ENCODE measurements around the gene IL21R.
"Not testable (repeated sequence)": the region's sequence is repeated elsewhere in the genome, so short reads cannot be mapped to it uniquely, and the experiment has no call there.

The IL21R gene

GRCh38 chr16:27402569-27402963, 592 bp downstream of the IL21R start:
- no peak for DNase-seq (ENCODE audit: low read depth)

- no peak for DNase-seq (ENCODE audit: low read depth)
These were observed 1.1 kb downstream of the IL21R start for GRCh38 chr16:27402964-27403600.

GRCh38 chr16:27403601-27403992, 1.6 kb downstream of the IL21R start:
- no peak for DNase-seq (ENCODE audit: low read depth)

GRCh38 chr16:27404163-27404823, 2.3 kb downstream of the IL21R start:
- no peak for DNase-seq (ENCODE audit: low read depth)

- DNase-seq (ENCODE audit: low read depth): no peak
These were observed 3.8 kb downstream of the IL21R start for GRCh38 chr16:27405546-27406451.

- DNase-seq (ENCODE audit: low read depth): no peak
These were observed 4.6 kb downstream of the IL21R start for GRCh38 chr16:27406511-27407128.

- DNase-seq (ENCODE audit: low read depth): no peak
These were observed 5.2 kb downstream of the IL21R start for GRCh38 chr16:27407133-27407532.

- DNase-seq (ENCODE audit: low read depth): no peak
These were observed 6.1 kb downstream of the IL21R start for GRCh38 chr16:27408012-27408601.

GRCh38 chr16:27408602-27409031, 6.6 kb downstream of the IL21R start:
- no peak for DNase-seq (ENCODE audit: low read depth)

GRCh38 chr16:27409958-27410357, 8.0 kb downstream of the IL21R start:
- not testable (repeated sequence) for DNase-seq (ENCODE audit: low read depth)

GRCh38 chr16:27410761-27411160, 8.8 kb downstream of the IL21R start:
- DNase-seq (ENCODE audit: low read depth): no peak

- no peak for DNase-seq (ENCODE audit: low read depth)
These were observed 12.0 kb downstream of the IL21R start for GRCh38 chr16:27413956-27414355.

- no peak for DNase-seq (ENCODE audit: low read depth)
These were observed 12.9 kb downstream of the IL21R start for GRCh38 chr16:27414788-27415431.

- no peak for DNase-seq (ENCODE audit: low read depth)
These were observed 15.2 kb downstream of the IL21R start for GRCh38 chr16:27417047-27417671.

GRCh38 chr16:27421961-27422740, 20.2 kb downstream of the IL21R start:
- no peak for DNase-seq (ENCODE audit: low read depth)

GRCh38 chr16:27424772-27425498, 23.0 kb downstream of the IL21R start:
- no peak for DNase-seq (ENCODE audit: low read depth)

GRCh38 chr16:27425961-27426360, 24.0 kb downstream of the IL21R start:
- DNase-seq (ENCODE audit: low read depth): no peak

GRCh38 chr16:27426423-27427408, 24.7 kb downstream of the IL21R start:
- peak; percentile 64 for DNase-seq (ENCODE audit: low read depth)

All from GM04503 (cell line).